Erythroblast (primary cell): ENCODE measurements around the gene GBP7.

Source experiments
- GATA1 ChIP-seq: IDR thresholded peaks from 2 replicates; pipeline ENCODE4 v1.6.1; 2011; ENCODE audit warnings: low read depth, mild to moderate bottlenecking, control low read depth, low read length, moderate library complexity
- POLR2A ChIP-seq: IDR thresholded peaks from 2 replicates; pipeline ENCODE4 v1.6.1; 2011; ENCODE audit warnings: mild to moderate bottlenecking, low read length

GRCh38 chr1:89129911-89130310, 45.9 kb downstream of the GBP7 start:
- TF ChIP-seq POLR2A (no peak), GATA1 (no peak)
